Left lobe of liver (tissue), 2 donors: ENCODE measurements around the gene DCUN1D3. TPM values are rescaled to one million over a fixed set of nuclear protein-coding genes. Genes with fewer than 3 reads are reported as not detected.

ENCODE experiments used
- ATAC-seq: fragments of 200-7000 bp; cut with Tn5 transposase; one replicate; pipeline ENCODE4 v1.9.1; 2020; ENCODE audit warnings: mild to moderate bottlenecking, moderate library complexity
- DNase-seq: peaks from one replicate; pipeline ENCODE4 v3.0.0-alpha.2; 2020; ENCODE audit warnings: low spot score
- total RNA-seq: library from RNA; stranded (reverse); gene quantifications from one replicate; pipeline ENCODE4 v1.2.1, GENCODE V29; 2021
- donor health status: DM: no; HTN: no; CAD: no; lungs with moderate emphysema.
- donor health status: DM: no; HTN: yes; CAD: no.

Gene DCUN1D3
- total RNA-seq, 1 donor from 2014 or later = 15.0 TPM

- DNase-seq = no peak
- ATAC-seq = no peak
These were observed 19.9 kb upstream of the DCUN1D3 start for GRCh38 chr16:20920091-20920490.

- DNase-seq (peak; percentile 61), ATAC-seq (peak; percentile 85)
These were observed 18.5 kb upstream of the DCUN1D3 start for GRCh38 chr16:20918486-20919239.

- ATAC-seq = no peak
- DNase-seq = no peak
These were observed 16.8 kb upstream of the DCUN1D3 start for GRCh38 chr16:20916942-20917341.

- ATAC-seq (no peak), DNase-seq (no peak)
These were observed 16.1 kb upstream of the DCUN1D3 start for GRCh38 chr16:20916289-20916688.

GRCh38 chr16:20911361-20911760 lies 11.2 kb upstream of the DCUN1D3 start:
- ATAC-seq = no peak
- no peak for DNase-seq

GRCh38 chr16:20910781-20911321 lies 10.7 kb upstream of the DCUN1D3 start:
- DNase-seq (no peak), ATAC-seq (peak; percentile 33)

GRCh38 chr16:20906341-20907255 lies 6.4 kb upstream of the DCUN1D3 start:
- peak; percentile 24 for ATAC-seq
- DNase-seq = no peak

GRCh38 chr16:20905576-20905975 lies 5.4 kb upstream of the DCUN1D3 start:
- no peak for ATAC-seq
- no peak for DNase-seq

- ATAC-seq = no peak
- no peak for DNase-seq
These were observed 4.4 kb upstream of the DCUN1D3 start for GRCh38 chr16:20904507-20905081.

- DNase-seq (no peak), ATAC-seq (no peak)
These were observed 3.8 kb upstream of the DCUN1D3 start for GRCh38 chr16:20903899-20904506.

GRCh38 chr16:20903116-20903898 lies 3.1 kb upstream of the DCUN1D3 start:
- DNase-seq (no peak), ATAC-seq (no peak)

GRCh38 chr16:20902426-20902825 lies 2.3 kb upstream of the DCUN1D3 start:
- no peak for DNase-seq
- no peak for ATAC-seq

GRCh38 chr16:20901436-20902112 lies 1.4 kb upstream of the DCUN1D3 start:
- DNase-seq (peak; percentile 58), ATAC-seq (peak; percentile 24)

GRCh38 chr16:20901068-20901435 lies 894 bp upstream of the DCUN1D3 start:
- DNase-seq = no peak
- ATAC-seq = peak; percentile 1

- peak; percentile 75 for DNase-seq
- ATAC-seq = peak; percentile 63
These were observed 470 bp downstream of the DCUN1D3 start for GRCh38 chr16:20899477-20900298.

- DNase-seq = no peak
- ATAC-seq = no peak
These were observed 1.1 kb downstream of the DCUN1D3 start for GRCh38 chr16:20899071-20899470.

- DNase-seq (no peak), ATAC-seq (no peak)
These were observed 2.2 kb downstream of the DCUN1D3 start for GRCh38 chr16:20897922-20898321.

GRCh38 chr16:20897253-20897897 lies 2.8 kb downstream of the DCUN1D3 start:
- DNase-seq (peak; percentile 51), ATAC-seq (no peak)
